Activated CD4-positive, alpha-beta memory T cell treated with anti-CD3 and anti-CD28 coated beads for 36 hours (primary cell): ENCODE results near the gene CD6. TPM values are rescaled to one million over a fixed set of nuclear protein-coding genes. Genes with fewer than 3 reads are reported as not detected.
"Not testable (repeated sequence)": the region's sequence is repeated elsewhere in the genome, so short reads cannot be mapped to it uniquely, and the experiment has no call there.

Source experiments
- CTCF ChIA-PET: fragments of 350-600 bp; sonication (Branson Sonifier 250); formaldehyde crosslinking; loops from one replicate; lab custom pipeline; 2021; ENCODE audit warnings: antibody characterized with exemption, inconsistent platforms; lab: Charles Lee
- POLR2A ChIA-PET: fragments of 350-600 bp; sonication (Branson Sonifier 250); formaldehyde crosslinking; loops from one replicate; lab custom pipeline; 2021; ENCODE audit warnings: antibody characterized with exemption; lab: Charles Lee
- DNase-seq: peaks from one replicate; pipeline ENCODE4 v3.0.0-alpha.2; 2020
- H3K27ac Mint-ChIP-seq: one replicate; pipeline ENCODE4 v1.8.0; 2021; ENCODE audit warnings: mixed read lengths
- H3K27me3 Mint-ChIP-seq: one replicate; pipeline ENCODE4 v1.8.0; 2021; ENCODE audit warnings: mixed read lengths
- H3K36me3 Mint-ChIP-seq: one replicate; pipeline ENCODE4 v1.8.0; 2021; ENCODE audit warnings: mixed read lengths
- H3K4me1 Mint-ChIP-seq: one replicate; pipeline ENCODE4 v1.8.0; 2021; ENCODE audit warnings: low read depth, mixed read lengths
- H3K4me3 Mint-ChIP-seq: one replicate; pipeline ENCODE4 v1.8.0; 2021; ENCODE audit warnings: mild to moderate bottlenecking, mixed read lengths
- H3K9me3 Mint-ChIP-seq: one replicate; pipeline ENCODE4 v1.8.0; 2021; ENCODE audit warnings: mixed read lengths
- intact Hi-C: fragments of 100-400 bp; cut with micrococcal nuclease; formaldehyde crosslinking; loops from one replicate; pipeline ENCODE4 v1.15.1; 2023
- total RNA-seq, 2 experiments: library from RNA; stranded (reverse); gene quantifications; one replicate each; pipeline ENCODE4 v1.2.3, GENCODE V29; 2021

The CD6 gene
- total RNA-seq, 2 experiments from 2014 or later: 271 to 279 TPM

GRCh38 chr11:61057615-61058014 is 86.1 kb downstream of the CD6 start:
- peaks cover 91% of the 10 kb centered on the region for H3K4me1 Mint-ChIP-seq
- ChIA-PET CTCF (no interaction called here), POLR2A (interaction anchor here (0.6 to 5.2 kb wide), 10 partner anchors 9 to 142 kb away, joined by 3 to 85 read pairs (median 4); no protein-coding TSS in a partner anchor)
- H3K36me3 Mint-ChIP-seq: peaks cover 74% of the 10 kb centered on the region
- DNase-seq: no peak
- intact Hi-C loops: no loop called here
- no peaks in the 10 kb centered on the region for H3K27me3 Mint-ChIP-seq
- no peak overlapping the region for H3K4me3 Mint-ChIP-seq
- H3K9me3 Mint-ChIP-seq: no peaks in the 10 kb centered on the region
- peak overlapping the region; percentile 95 for H3K27ac Mint-ChIP-seq

GRCh38 chr11:61058583-61059259 is 87.2 kb downstream of the CD6 start:
- peaks cover 74% of the 10 kb centered on the region for H3K36me3 Mint-ChIP-seq
- H3K27me3 Mint-ChIP-seq: no peaks in the 10 kb centered on the region
- H3K9me3 Mint-ChIP-seq: no peaks in the 10 kb centered on the region
- ChIA-PET POLR2A (interaction anchor here (1.0 to 7.4 kb wide), 5 partner anchors 15 to 71 kb away, joined by 3 to 54 read pairs (median 16); no protein-coding TSS in a partner anchor), CTCF (interaction anchor here (1.2 kb wide), 1 partner anchor 87 kb away, joined by 4 read pairs; the partner anchor contains the start of gene CD6)
- peak; percentile 42 for DNase-seq
- peak overlapping the region; percentile 98 for H3K27ac Mint-ChIP-seq
- peak overlapping the region; percentile 59 for H3K4me3 Mint-ChIP-seq
- H3K4me1 Mint-ChIP-seq: peaks cover 91% of the 10 kb centered on the region
- intact Hi-C loops: no loop called here

GRCh38 chr11:61059260-61059752 is 87.8 kb downstream of the CD6 start:
- H3K9me3 Mint-ChIP-seq: no peaks in the 10 kb centered on the region
- peak overlapping the region; percentile 98 for H3K27ac Mint-ChIP-seq
- peaks cover 73% of the 10 kb centered on the region for H3K36me3 Mint-ChIP-seq
- DNase-seq: peak; percentile 8
- CTCF ChIA-PET: interaction anchor here (1.2 kb wide), 1 partner anchor 88 kb away, joined by 4 read pairs; the partner anchor contains the start of gene CD6
- H3K4me3 Mint-ChIP-seq: peak overlapping the region; percentile 59
- peaks cover 91% of the 10 kb centered on the region for H3K4me1 Mint-ChIP-seq
- POLR2A ChIA-PET: interaction anchor here (1.0 to 7.4 kb wide), 9 partner anchors 12 to 72 kb away, joined by 3 to 54 read pairs (median 4); no protein-coding TSS in a partner anchor
- no peaks in the 10 kb centered on the region for H3K27me3 Mint-ChIP-seq
- intact Hi-C loops: no loop called here

GRCh38 chr11:61061081-61061826 is 89.8 kb downstream of the CD6 start:
- peak overlapping the region; percentile 67 for H3K4me3 Mint-ChIP-seq
- CTCF ChIA-PET: interaction anchor here (0.9 to 1.2 kb wide), 9 partner anchors 12 to 51 kb away, joined by 3 to 11 read pairs (median 4); no protein-coding TSS in a partner anchor
- no peaks in the 10 kb centered on the region for H3K27me3 Mint-ChIP-seq
- peak overlapping the region; percentile 98 for H3K27ac Mint-ChIP-seq
- peaks cover 92% of the 10 kb centered on the region for H3K4me1 Mint-ChIP-seq
- H3K9me3 Mint-ChIP-seq: no peaks in the 10 kb centered on the region
- intact Hi-C loops: loop anchor here (1.0 to 2.0 kb wide), 11 partner anchors 19 to 146 kb away; partner anchors contain the start of gene VPS37C
- peaks cover 80% of the 10 kb centered on the region for H3K36me3 Mint-ChIP-seq
- peak; percentile 94 for DNase-seq
- POLR2A ChIA-PET: interaction anchor here (0.5 to 7.4 kb wide), 32 partner anchors 10 to 84 kb away, joined by 3 to 55 read pairs (median 6); partner anchors contain the start of gene CD5

- H3K4me1 Mint-ChIP-seq: peaks cover 91% of the 10 kb centered on the region
- peak; percentile 9 for DNase-seq
- H3K9me3 Mint-ChIP-seq: no peaks in the 10 kb centered on the region
- ChIA-PET CTCF (interaction anchor here (1.1 to 1.3 kb wide), 2 partner anchors 12 to 67 kb away, joined by 3 read pairs; no protein-coding TSS in a partner anchor), POLR2A (interaction anchor here (0.6 to 7.4 kb wide), 21 partner anchors 7 to 88 kb away, joined by 3 to 55 read pairs (median 18); partner anchors contain the start of gene CD5)
- H3K36me3 Mint-ChIP-seq: peaks cover 79% of the 10 kb centered on the region
- intact Hi-C loops: no loop called here
- no peaks in the 10 kb centered on the region for H3K27me3 Mint-ChIP-seq
- H3K4me3 Mint-ChIP-seq: peak overlapping the region; percentile 60
- H3K27ac Mint-ChIP-seq: peak overlapping the region; percentile 99
Measured at GRCh38 chr11:61062181-61062930, 90.9 kb downstream of the CD6 start.

GRCh38 chr11:61065236-61065635 is 93.8 kb downstream of the CD6 start:
- H3K27me3 Mint-ChIP-seq, H3K9me3 Mint-ChIP-seq, intact Hi-C loops, DNase-seq: not testable (repeated sequence)
- Mint-ChIP-seq H3K4me3 (peak overlapping the region; percentile 74), H3K4me1 (peaks cover 93% of the 10 kb centered on the region), H3K27ac (peak overlapping the region; percentile 99), H3K36me3 (peaks cover 75% of the 10 kb centered on the region)
- CTCF ChIA-PET: interaction anchor here (0.8 to 2.3 kb wide), 7 partner anchors 11 to 69 kb away, joined by 3 to 7 read pairs (median 5); no protein-coding TSS in a partner anchor
- POLR2A ChIA-PET: interaction anchor here (1.1 to 7.4 kb wide), 11 partner anchors 10 to 94 kb away, joined by 3 to 54 read pairs (median 14); partner anchors contain the start of gene CD6

- Mint-ChIP-seq H3K27me3 (no peaks in the 10 kb centered on the region), H3K9me3 (no peaks in the 10 kb centered on the region), H3K27ac (peak overlapping the region; percentile 99), H3K4me3 (peak overlapping the region; percentile 74), H3K4me1 (peaks cover 94% of the 10 kb centered on the region), H3K36me3 (peaks cover 74% of the 10 kb centered on the region)
- peak; percentile 86 for DNase-seq
- CTCF ChIA-PET: interaction anchor here (0.9 to 2.3 kb wide), 8 partner anchors 11 to 72 kb away, joined by 3 to 7 read pairs (median 5); no protein-coding TSS in a partner anchor
- intact Hi-C loops: no loop called here
- POLR2A ChIA-PET: interaction anchor here (0.7 to 7.4 kb wide), 17 partner anchors 9 to 94 kb away, joined by 3 to 54 read pairs (median 4); partner anchors contain the start of gene CD6
Measured at GRCh38 chr11:61065955-61066638, 94.6 kb downstream of the CD6 start.

GRCh38 chr11:61066645-61067044 is 95.2 kb downstream of the CD6 start:
- ChIA-PET POLR2A (interaction anchor here (0.7 to 7.4 kb wide), 23 partner anchors 9 to 95 kb away, joined by 3 to 54 read pairs (median 4); partner anchors contain the start of gene CD6), CTCF (interaction anchor here (0.9 to 2.3 kb wide), 9 partner anchors 10 to 96 kb away, joined by 3 to 7 read pairs (median 5); partner anchors contain the start of gene CD6)
- Mint-ChIP-seq H3K27me3 (no peaks in the 10 kb centered on the region), H3K9me3 (no peaks in the 10 kb centered on the region), H3K4me1 (peaks cover 94% of the 10 kb centered on the region), H3K27ac (peak overlapping the region; percentile 99), H3K4me3 (peak overlapping the region; percentile 74), H3K36me3 (peaks cover 78% of the 10 kb centered on the region)
- peak; percentile 9 for DNase-seq
- intact Hi-C loops: no loop called here

- intact Hi-C loops: no loop called here
- no peak overlapping the region for H3K4me3 Mint-ChIP-seq
- POLR2A ChIA-PET: interaction anchor here (0.6 to 6.4 kb wide), 8 partner anchors 9 to 93 kb away, joined by 3 to 45 read pairs (median 4); no protein-coding TSS in a partner anchor
- no peak for DNase-seq
- H3K27me3 Mint-ChIP-seq: no peaks in the 10 kb centered on the region
- no peaks in the 10 kb centered on the region for H3K9me3 Mint-ChIP-seq
- H3K4me1 Mint-ChIP-seq: peaks cover 95% of the 10 kb centered on the region
- peaks cover 81% of the 10 kb centered on the region for H3K36me3 Mint-ChIP-seq
- peak overlapping the region; percentile 99 for H3K27ac Mint-ChIP-seq
- CTCF ChIA-PET: interaction anchor here (1.3 kb wide), 1 partner anchor 97 kb away, joined by 3 read pairs; the partner anchor contains the start of gene CD6
Measured at GRCh38 chr11:61067782-61068446, 96.4 kb downstream of the CD6 start.

GRCh38 chr11:61068581-61068980 is 97.1 kb downstream of the CD6 start:
- Mint-ChIP-seq H3K4me3 (no peak overlapping the region), H3K27ac (peak overlapping the region; percentile 50), H3K4me1 (peaks cover 93% of the 10 kb centered on the region), H3K9me3 (no peaks in the 10 kb centered on the region), H3K36me3 (peaks cover 77% of the 10 kb centered on the region), H3K27me3 (no peaks in the 10 kb centered on the region)
- CTCF ChIA-PET: no interaction called here
- POLR2A ChIA-PET: interaction anchor here (1.2 to 6.4 kb wide), 2 partner anchors 11 to 23 kb away, joined by 4 to 45 read pairs; no protein-coding TSS in a partner anchor
- DNase-seq: no peak
- intact Hi-C loops: no loop called here
